Testis (tissue), 3 donors: ENCODE results near the gene IGFLR1. TPM values are rescaled to one million over a fixed set of nuclear protein-coding genes. Genes with fewer than 3 reads are reported as not detected.

ENCODE experiments used
- DNase-seq: peaks from one replicate; pipeline ENCODE4 v3.0.0-alpha.2; 2019
- H3K27ac ChIP-seq, 2 donors: fragments of 200-600 bp; sonication (generic); one replicate each; pipeline ENCODE4 v1.5.1; 2019
- H3K27me3 ChIP-seq: fragments of 200-600 bp; sonication (generic); one replicate; pipeline ENCODE4 v1.5.1; 2019
- H3K36me3 ChIP-seq: fragments of 200-600 bp; sonication (generic); one replicate; pipeline ENCODE4 v1.5.1; 2017; ENCODE audit warnings: low read depth; ENCODE audit errors: missing control alignments
- H3K4me1 ChIP-seq: fragments of 200-600 bp; sonication (generic); one replicate; pipeline ENCODE4 v1.5.1; 2019
- H3K4me3 ChIP-seq, 2 donors: fragments of 200-600 bp; sonication (generic); one replicate each; pipeline ENCODE4 v1.5.1; 2017 to 2019
- H3K9me3 ChIP-seq: fragments of 200-600 bp; sonication (generic); one replicate; pipeline ENCODE4 v1.5.1; 2017
- POLR2A ChIP-seq: fragments of 450-650 bp; IDR thresholded peaks from one replicate; pipeline ENCODE4 v1.6.1; 2017; ENCODE audit warnings: antibody characterized with exemption, mild to moderate bottlenecking, moderate library complexity
- WGBS, 2 donors: methylation state at CpG; one replicate each; pipeline ENCODE4 v1.1.5; 2018; 5-methylcytosine and 5-hydroxymethylcytosine counted together
- intact Hi-C: fragments of 100-400 bp; cut with DNase I; formaldehyde crosslinking; loops from one replicate; pipeline ENCODE4 v1.15.1; 2023; ENCODE audit warnings: low total_unique reads
- polyA plus RNA-seq: library from polyadenylated mRNA; stranded (reverse); fragments of 350-450 nt; fragmentation: Illumina TruSeq; extraction: RNeasy Lipid Tissue Mini Kit (QIAGEN cat#74804); gene quantifications from one replicate; pipeline ENCODE4 v1.2.3, GENCODE V29; 2014; ENCODE audit warnings: low read depth, low replicate concordance; ENCODE audit not compliant: insufficient read depth
- total RNA-seq, 2 donors: library from RNA; depleted of rRNA; stranded (reverse); fragments of >200 nt; gene quantifications; one replicate each; pipeline ENCODE4 v1.2.3, GENCODE V29; 2016
- TF ChIP-seq, protein P1 (sequence below), 3 experiments: fragments of 450-650 bp in 2 of 3; fragments of 200-600 bp in 1 of 3; sonication (generic) in 1 of 3; IDR thresholded peaks; one replicate each; pipeline ENCODE4 v1.5.1; 2016 to 2019; ENCODE audit warnings: antibody characterized with exemption in 3 of 3, mild to moderate bottlenecking in 2 of 3, moderate library complexity in 1 of 3

IGFLR1 gene
- total and polyA plus RNA-seq, 3 donors from 2014 or later, result 9.9 to 15.9 (median 15.7) TPM

DNA sequence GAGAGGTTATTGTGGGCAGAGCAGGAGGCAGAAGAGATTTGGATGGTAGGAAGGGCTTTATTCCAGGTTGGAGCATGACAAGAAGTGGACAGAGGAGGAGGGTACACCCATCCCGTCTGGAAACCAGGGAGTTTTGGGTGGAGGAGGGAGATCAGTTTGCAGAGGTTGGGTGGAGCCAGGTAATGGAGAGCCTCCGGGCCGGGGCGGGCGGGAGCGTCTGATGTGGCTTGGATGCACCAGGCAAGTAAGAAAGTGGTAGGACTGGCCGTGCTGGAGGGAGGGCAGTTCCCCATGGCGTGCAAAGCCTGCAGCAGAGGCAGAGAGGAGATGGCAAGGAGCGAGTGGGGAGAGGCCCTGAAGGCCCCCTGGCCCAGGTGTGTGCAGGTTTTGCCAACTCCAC, 10.9 kb downstream of the IGFLR1 start:
- Histone ChIP-seq H3K27me3 (no peaks in the 10 kb centered on the region), H3K27ac (no peak overlapping the region), H3K36me3 (no peaks in the 10 kb centered on the region), H3K4me1 (no peaks in the 10 kb centered on the region), H3K4me3 (no peak overlapping the region), H3K9me3 (no peaks in the 10 kb centered on the region)
- DNase-seq, result no peak
- WGBS, 2 donors, result 83 to 87% methylated on average over 9 of the region's 9 CpGs
- intact Hi-C loops, result no loop called here
- TF ChIP-seq, protein P1, sequence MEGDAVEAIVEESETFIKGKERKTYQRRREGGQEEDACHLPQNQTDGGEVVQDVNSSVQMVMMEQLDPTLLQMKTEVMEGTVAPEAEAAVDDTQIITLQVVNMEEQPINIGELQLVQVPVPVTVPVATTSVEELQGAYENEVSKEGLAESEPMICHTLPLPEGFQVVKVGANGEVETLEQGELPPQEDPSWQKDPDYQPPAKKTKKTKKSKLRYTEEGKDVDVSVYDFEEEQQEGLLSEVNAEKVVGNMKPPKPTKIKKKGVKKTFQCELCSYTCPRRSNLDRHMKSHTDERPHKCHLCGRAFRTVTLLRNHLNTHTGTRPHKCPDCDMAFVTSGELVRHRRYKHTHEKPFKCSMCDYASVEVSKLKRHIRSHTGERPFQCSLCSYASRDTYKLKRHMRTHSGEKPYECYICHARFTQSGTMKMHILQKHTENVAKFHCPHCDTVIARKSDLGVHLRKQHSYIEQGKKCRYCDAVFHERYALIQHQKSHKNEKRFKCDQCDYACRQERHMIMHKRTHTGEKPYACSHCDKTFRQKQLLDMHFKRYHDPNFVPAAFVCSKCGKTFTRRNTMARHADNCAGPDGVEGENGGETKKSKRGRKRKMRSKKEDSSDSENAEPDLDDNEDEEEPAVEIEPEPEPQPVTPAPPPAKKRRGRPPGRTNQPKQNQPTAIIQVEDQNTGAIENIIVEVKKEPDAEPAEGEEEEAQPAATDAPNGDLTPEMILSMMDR (IDR thresholded peaks at IDR 0.05), result no peak
- no peak for TF ChIP-seq POLR2A

DNA sequence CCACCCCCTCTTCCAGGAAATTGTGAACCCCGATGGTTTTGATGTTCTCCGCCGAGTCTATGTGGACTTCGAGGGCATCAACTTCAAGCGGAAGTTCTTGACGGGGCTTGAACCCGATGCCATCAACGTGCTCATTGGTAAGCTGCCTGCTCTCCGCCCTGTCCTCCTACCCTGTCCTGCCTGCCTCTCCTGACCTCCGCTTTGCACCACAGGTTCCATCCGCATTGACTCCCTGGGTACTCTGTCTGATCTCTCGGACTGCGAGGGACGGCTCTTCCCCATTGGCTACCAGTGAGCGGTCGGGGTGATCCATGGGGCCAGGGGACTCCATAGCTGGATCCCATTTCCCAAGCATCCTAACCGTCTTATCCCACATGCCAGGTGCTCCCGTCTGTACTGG, 11.9 kb downstream of the IGFLR1 start:
- intact Hi-C loops, result no loop called here
- Histone ChIP-seq H3K36me3 (no peaks in the 10 kb centered on the region), H3K4me3 (no peak overlapping the region), H3K27ac (no peak overlapping the region), H3K27me3 (no peaks in the 10 kb centered on the region), H3K4me1 (no peaks in the 10 kb centered on the region), H3K9me3 (no peaks in the 10 kb centered on the region)
- no peak for DNase-seq
- 92 to 96% methylated on average over 18 of the region's 18 CpGs for whole genome bisulfite sequencing, 2 donors
- TF ChIP-seq POLR2A, result no peak
- TF ChIP-seq, protein P1 (IDR thresholded peaks at IDR 0.05), result no peak

DNA sequence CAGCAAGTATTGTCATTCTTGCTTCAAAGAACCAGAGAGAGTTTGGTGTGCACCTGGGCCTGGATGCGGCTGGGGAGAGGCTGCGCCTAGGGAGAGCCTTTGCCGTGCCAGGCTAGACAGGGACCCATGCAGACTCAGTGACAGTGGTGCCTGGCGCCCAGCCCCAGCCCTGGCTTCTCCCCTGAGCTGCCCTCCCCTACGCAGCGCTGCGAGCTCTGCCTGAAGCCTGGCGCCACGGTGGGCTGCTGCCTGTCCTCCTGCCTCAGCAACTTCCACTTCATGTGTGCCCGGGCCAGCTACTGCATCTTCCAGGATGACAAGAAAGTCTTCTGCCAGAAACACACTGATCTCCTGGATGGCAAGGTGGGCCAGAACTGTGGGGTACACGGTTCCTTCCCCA, 12.5 kb downstream of the IGFLR1 start:
- WGBS, 2 donors, result 73 to 88% methylated on average over 3 to 11 of the region's 11 CpGs
- DNase-seq, result no peak
- H3K36me3 ChIP-seq, result no peaks in the 10 kb centered on the region
- no peaks in the 10 kb centered on the region for H3K9me3 ChIP-seq
- no peaks in the 10 kb centered on the region for H3K27me3 ChIP-seq
- intact Hi-C loops, result no loop called here
- H3K4me3 ChIP-seq, result no peak overlapping the region
- no peak overlapping the region for H3K27ac ChIP-seq
- H3K4me1 ChIP-seq, result no peaks in the 10 kb centered on the region
- TF ChIP-seq POLR2A, result no peak
- TF ChIP-seq, protein P1 (IDR thresholded peaks at IDR 0.05), result no peak

DNA sequence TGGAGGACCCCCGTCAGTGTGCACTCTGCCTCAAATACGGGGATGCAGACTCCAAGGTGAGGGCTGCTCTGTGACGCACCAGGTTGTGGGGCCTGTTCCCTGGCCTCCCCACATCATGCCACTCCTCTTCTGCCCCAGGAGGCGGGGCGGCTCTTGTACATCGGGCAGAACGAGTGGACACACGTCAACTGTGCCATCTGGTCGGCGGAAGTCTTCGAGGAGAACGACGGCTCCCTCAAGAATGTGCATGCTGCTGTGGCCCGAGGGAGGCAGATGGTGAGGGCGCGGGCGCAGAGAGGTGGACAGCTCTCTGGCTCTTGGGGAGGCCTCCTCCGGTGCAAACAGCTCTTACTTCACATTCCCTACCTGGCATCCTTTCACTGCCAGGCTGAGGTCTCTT, 13.2 kb downstream of the IGFLR1 start:
- intact Hi-C loops, result no loop called here

More for the DNA sequence above, 13.2 kb downstream of the IGFLR1 start:
- Histone ChIP-seq H3K9me3 (no peaks in the 10 kb centered on the region), H3K27me3 (no peaks in the 10 kb centered on the region), H3K27ac (no peak overlapping the region), H3K4me3 (no peak overlapping the region), H3K4me1 (no peaks in the 10 kb centered on the region), H3K36me3 (no peaks in the 10 kb centered on the region)
- WGBS, 2 donors, result 87 to 92% methylated on average over 5 to 18 of the region's 18 CpGs
- DNase-seq, result no peak
- TF ChIP-seq POLR2A, result no peak
- TF ChIP-seq, protein P1 (IDR thresholded peaks at IDR 0.05), result no peak
